H9 (cell line): ENCODE results near the gene ETV5. TPM values are rescaled to one million over a fixed set of nuclear protein-coding genes. Genes with fewer than 3 reads are reported as not detected.

Experiments
- DNase-seq: peaks from one replicate; pipeline ENCODE4 v3.0.0-alpha.2; 2017
- H2AFZ ChIP-seq: one replicate; pipeline ENCODE4 v1.6.1; 2013; ENCODE audit warnings: mild to moderate bottlenecking, low read length, control low read depth, moderate library complexity
- H2AK5ac ChIP-seq: 2 replicates; pipeline ENCODE4 v1.6.1; 2013; ENCODE audit warnings: low read length, control low read depth, mixed read lengths; ENCODE audit not compliant: insufficient read length
- H2BK120ac ChIP-seq: one replicate; pipeline ENCODE4 v1.6.1; 2013; ENCODE audit warnings: low read depth, mild to moderate bottlenecking, low read length, control low read depth, inconsistent platforms; ENCODE audit not compliant: poor library complexity, severe bottlenecking
- H2BK12ac ChIP-seq: 2 replicates; pipeline ENCODE4 v1.6.1; 2013; ENCODE audit warnings: low read length, control low read depth, mixed read lengths, low read depth; ENCODE audit not compliant: insufficient read length
- H2BK15ac ChIP-seq: 2 replicates; pipeline ENCODE4 v1.6.1; 2013; ENCODE audit warnings: low read depth, low read length, control low read depth
- H2BK20ac ChIP-seq: one replicate; pipeline ENCODE4 v1.6.1; 2013; ENCODE audit warnings: low read depth, mild to moderate bottlenecking, low read length, control low read depth, inconsistent platforms; ENCODE audit not compliant: poor library complexity, severe bottlenecking
- H2BK5ac ChIP-seq: 2 replicates; pipeline ENCODE4 v1.6.1; 2013; ENCODE audit warnings: low read length, control low read depth, mixed read lengths; ENCODE audit not compliant: insufficient read length
- H3K14ac ChIP-seq: 2 replicates; pipeline ENCODE4 v1.6.1; 2013; ENCODE audit warnings: low read length, control low read depth; ENCODE audit not compliant: insufficient read depth
- H3K18ac ChIP-seq: 2 replicates; pipeline ENCODE4 v1.6.1; 2013; ENCODE audit warnings: low read depth, mild to moderate bottlenecking, mixed read lengths, low read length, control low read depth; ENCODE audit not compliant: insufficient read length
- H3K23ac ChIP-seq: 2 replicates; pipeline ENCODE4 v1.6.1; 2013; ENCODE audit warnings: low read length, control low read depth, mixed read lengths, low read depth; ENCODE audit not compliant: insufficient read length
- H3K23me2 ChIP-seq: 2 replicates; pipeline ENCODE4 v1.6.1; 2013; ENCODE audit warnings: low read depth, mild to moderate bottlenecking, mixed read lengths, low read length, control low read depth; ENCODE audit not compliant: insufficient read length, poor library complexity, severe bottlenecking
- H3K27ac ChIP-seq: 2 replicates; pipeline ENCODE4 v1.5.1; 2013; ENCODE audit warnings: low read length, control low read depth, mixed read lengths, low read depth; ENCODE audit not compliant: insufficient read length
- H3K27me3 ChIP-seq: 2 replicates; pipeline ENCODE4 v1.6.1; 2013; ENCODE audit warnings: low read length, control low read depth, inconsistent platforms; ENCODE audit not compliant: insufficient read depth
- H3K4ac ChIP-seq: 2 replicates; pipeline ENCODE4 v1.6.1; 2013; ENCODE audit warnings: low read depth, mild to moderate bottlenecking, control low read depth, inconsistent platforms, low read length, moderate library complexity
- H3K4me1 ChIP-seq: 2 replicates; pipeline ENCODE4 v1.6.1; 2013; ENCODE audit warnings: low read length, control low read depth, inconsistent platforms; ENCODE audit not compliant: insufficient read depth
- H3K4me2 ChIP-seq: 2 replicates; pipeline ENCODE4 v1.6.1; 2013; ENCODE audit warnings: low read length, control low read depth, mixed read lengths; ENCODE audit not compliant: insufficient read length, insufficient read depth
- H3K56ac ChIP-seq: 2 replicates; pipeline ENCODE4 v1.6.1; 2013; ENCODE audit warnings: low read depth, mild to moderate bottlenecking, mixed read lengths, low read length, control low read depth; ENCODE audit not compliant: insufficient read length
- H3K79me1 ChIP-seq: 2 replicates; pipeline ENCODE4 v1.6.1; 2013; ENCODE audit warnings: low read depth, mild to moderate bottlenecking, moderate library complexity, low read length, control low read depth, inconsistent platforms; ENCODE audit not compliant: insufficient read depth, poor library complexity, severe bottlenecking
- H3K79me2 ChIP-seq: 2 replicates; pipeline ENCODE4 v1.6.1; 2013; ENCODE audit warnings: low read length, control low read depth, inconsistent platforms; ENCODE audit not compliant: insufficient read depth
- H3K9ac ChIP-seq: 2 replicates; pipeline ENCODE4 v1.6.1; 2013; ENCODE audit warnings: low read length, control low read depth, mixed read lengths; ENCODE audit not compliant: insufficient read length; ENCODE audit errors: extremely low read depth
- H3K9me3 ChIP-seq: one replicate; pipeline ENCODE4 v1.6.1; 2013; ENCODE audit warnings: low read depth, low read length, inconsistent platforms; ENCODE audit not compliant: control insufficient read depth
- H3T11ph ChIP-seq: one replicate; pipeline ENCODE4 v1.6.1; 2013; ENCODE audit warnings: mild to moderate bottlenecking, low read length, control low read depth, inconsistent platforms
- H4K20me1 ChIP-seq: one replicate; pipeline ENCODE4 v1.6.1; 2013; ENCODE audit not compliant: control insufficient read depth, insufficient read length, insufficient read depth
- H4K5ac ChIP-seq: 2 replicates; pipeline ENCODE4 v1.6.1; 2013; ENCODE audit warnings: low read depth, mild to moderate bottlenecking, mixed read lengths, low read length, control low read depth; ENCODE audit not compliant: insufficient read length
- H4K8ac ChIP-seq: replicated peaks from 2 replicates; pipeline ENCODE4 v1.6.1; 2013; ENCODE audit warnings: low read length, control low read depth, mixed read lengths, low read depth; ENCODE audit not compliant: insufficient read length
- H4K91ac ChIP-seq: 2 replicates; pipeline ENCODE4 v1.6.1; 2013; ENCODE audit warnings: low read depth, mild to moderate bottlenecking, moderate library complexity, mixed read lengths, low read length, control low read depth; ENCODE audit not compliant: insufficient read length
- H3K27ac Mint-ChIP-seq, 3 experiments: 2 replicates in 2 of 3; 3 replicates in 1 of 3; pipeline ENCODE4 v1.8.0; 2020 to 2021; ENCODE audit warnings: mixed read lengths in 3 of 3, mild to moderate bottlenecking in 1 of 3, moderate library complexity in 1 of 3
- H3K27me3 Mint-ChIP-seq: 2 replicates; pipeline ENCODE4 v1.8.0; 2021; ENCODE audit warnings: low read depth, mild to moderate bottlenecking, moderate library complexity, mixed read lengths
- H3K36me3 Mint-ChIP-seq, 3 experiments: 2 replicates in 2 of 3; 3 replicates in 1 of 3; pipeline ENCODE4 v1.8.0; 2020 to 2021; ENCODE audit warnings: low read depth in 3 of 3, mixed read lengths in 3 of 3; ENCODE audit not compliant: insufficient read depth in 1 of 3
- H3K4me1 Mint-ChIP-seq, 2 experiments: 2 replicates each; pipeline ENCODE4 v1.8.0; 2020; ENCODE audit warnings: mixed read lengths in 2 of 2
- H3K4me3 Mint-ChIP-seq, 2 experiments: 2 replicates in 1 of 2; 3 replicates in 1 of 2; pipeline ENCODE4 v1.8.0; 2020 to 2021; ENCODE audit warnings: mild to moderate bottlenecking in 2 of 2, mixed read lengths in 2 of 2, moderate library complexity in 1 of 2
- H3K9me3 Mint-ChIP-seq, 2 experiments: 2 replicates in 1 of 2; 3 replicates in 1 of 2; pipeline ENCODE4 v1.8.0; 2020; ENCODE audit warnings: mild to moderate bottlenecking in 2 of 2, mixed read lengths in 2 of 2, moderate library complexity in 1 of 2
- CTCF ChIP-seq: fragments of 200-600 bp; sonication (generic); conservative IDR thresholded peaks from 3 replicates; pipeline ENCODE4 v1.8.0; 2021; ENCODE audit warnings: antibody characterized with exemption, mild to moderate bottlenecking
- WGBS: extraction: QIAGEN DNeasy Blood & Tissue Kit; methylation state at CpG from one replicate; pipeline ENCODE4 v1.1.7; 2013; ENCODE audit warnings: missing lambda C conversion rate, low lambda C conversion rate, mixed read lengths; ENCODE audit not compliant: insufficient read length; ENCODE audit errors: extremely low coverage; 5-methylcytosine and 5-hydroxymethylcytosine counted together
- total RNA-seq: library from RNA; stranded (reverse); gene quantifications from 2 replicates; pipeline ENCODE4 v1.2.1, GENCODE V29; 2021

The ETV5 gene
- total RNA-seq, 1 experiment from 2014 or later: 7.7 TPM

GRCh38 chr3:186012137-186012536, 96.8 kb downstream of the ETV5 start:
- H3K79me1 ChIP-seq: no peaks in the 10 kb centered on the region
- TF ChIP-seq CTCF: no peak
- Mint-ChIP-seq H3K4me1 (no peaks in the 10 kb centered on the region), H3K27ac (no peak overlapping the region), H3K4me3 (no peak overlapping the region), H3K27me3 (peaks cover 15% of the 10 kb centered on the region), H3K9me3 (peaks cover 0 to 6% of the 10 kb centered on the region in 2 experiments; a peak in 3 of 5 replicates), H3K36me3 (no peaks in the 10 kb centered on the region; a peak in 1 of 7 replicates)
- no peak overlapping the region for H4K91ac ChIP-seq
- no peak overlapping the region for H2BK5ac ChIP-seq
- H3K23ac ChIP-seq: no peak overlapping the region
- H2BK12ac ChIP-seq: no peak overlapping the region
- H3K9me3 ChIP-seq: no peaks in the 10 kb centered on the region
- H3T11ph ChIP-seq: no peak overlapping the region
- H3K79me2 ChIP-seq: no peaks in the 10 kb centered on the region
- H3K9ac ChIP-seq: no peak overlapping the region
- no peaks in the 10 kb centered on the region for H3K4me1 ChIP-seq
- H3K27me3 ChIP-seq: no peaks in the 10 kb centered on the region
- DNase-seq: no peak
- H3K27ac ChIP-seq: no peak overlapping the region
- no peak overlapping the region for H2BK15ac ChIP-seq
- H2AK5ac ChIP-seq: no peak overlapping the region
- no peak overlapping the region for H3K18ac ChIP-seq
- no peak overlapping the region for H3K4ac ChIP-seq
- no peaks in the 10 kb centered on the region for H3K23me2 ChIP-seq
- H4K20me1 ChIP-seq: no peaks in the 10 kb centered on the region
- no peak overlapping the region for H2BK120ac ChIP-seq
- no CpG with 5 or more reads among the region's 4 CpGs for WGBS
- no peak overlapping the region for H3K4me2 ChIP-seq
- H2BK20ac ChIP-seq: no peak overlapping the region
- H4K8ac ChIP-seq: no peak overlapping the region
- H3K14ac ChIP-seq: no peak overlapping the region
- no peak overlapping the region for H4K5ac ChIP-seq
- no peak overlapping the region for H2AFZ ChIP-seq
- H3K56ac ChIP-seq: no peak overlapping the region
